Measurements from ENCODE around the gene XCL2.

- TF ChIP-seq TAF1 (IDR thresholded peaks at IDR 0.05; ENCODE audit: low read depth, low read length) (no peak), POU2F2 (IDR thresholded peaks at IDR 0.05; ENCODE audit: low read depth, low read length) (no peak), POLR2AphosphoS5 (IDR thresholded peaks at IDR 0.05; ENCODE audit: low read depth, low read length) (no peak), POLR2A (IDR thresholded peaks at IDR 0.05; ENCODE audit: low read depth, low read length) (no peak), SPI1 (IDR thresholded peaks at IDR 0.05; ENCODE audit: low read depth, low read length) (no peak)
Measured at GRCh38 chr1:168535536-168535935, 8.3 kb downstream of the XCL2 start.
